GM19099 (cell line): ENCODE results near the gene CEACAM8.

Experiments
- POLR2A ChIP-seq: IDR thresholded peaks from 3 replicates; pipeline ENCODE4 v1.6.1; 2011; ENCODE audit warnings: low read depth; ENCODE audit not compliant: insufficient read length; ENCODE audit errors: extremely low read depth

Gene CEACAM8

GRCh38 chr19:42594617-42595489 is at the start of gene CEACAM8:
Gene CEACAM8, minus strand, starts transcription at chr19:42594924. Its CDS starts 96 bp downstream, at chr19:42594828.
- no peak for TF ChIP-seq POLR2A

- TF ChIP-seq POLR2A = no peak
Observed at GRCh38 chr19:42635233-42635539, 40.5 kb upstream of the CEACAM8 start.

DNA sequence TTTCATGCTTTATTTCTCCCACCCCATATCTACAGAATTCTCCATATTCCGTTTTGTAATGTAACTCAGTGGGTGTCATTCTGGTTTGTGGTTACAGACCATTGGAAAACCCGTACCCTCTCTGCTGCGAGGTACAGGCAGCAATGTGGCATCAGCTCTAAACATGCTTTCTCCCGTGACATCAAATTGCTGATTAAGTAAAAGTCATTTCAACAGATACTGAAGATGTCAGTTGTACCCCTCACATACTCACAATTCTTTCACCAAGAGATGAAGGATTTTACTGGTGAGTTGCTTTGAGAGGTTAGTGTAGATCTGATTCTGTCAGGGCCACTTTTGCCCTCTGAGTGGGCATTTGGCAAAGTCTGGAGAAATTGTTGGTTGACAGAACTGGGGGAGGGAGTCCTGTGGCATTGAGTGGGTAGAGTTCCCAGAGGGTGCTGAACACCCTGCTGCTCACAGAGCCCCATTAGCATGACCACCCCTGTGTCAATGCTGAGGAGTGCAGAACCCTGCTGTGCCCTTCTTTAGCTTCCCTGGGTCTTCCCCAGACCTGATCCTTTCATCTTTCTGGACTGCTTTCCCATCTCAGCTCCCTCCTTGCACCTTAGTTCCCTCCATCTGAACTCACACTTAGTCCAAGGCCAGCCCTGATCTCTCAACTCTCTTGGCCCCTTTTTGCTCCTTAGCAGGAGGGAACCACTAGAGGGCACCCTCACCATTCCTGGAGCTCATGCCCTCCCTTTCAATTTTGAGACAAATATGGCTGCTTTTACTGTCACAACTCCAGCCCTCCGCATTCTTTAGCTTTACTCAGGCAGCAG is 39.9 kb upstream of the CEACAM8 start:
- no peak for TF ChIP-seq POLR2A

DNA sequence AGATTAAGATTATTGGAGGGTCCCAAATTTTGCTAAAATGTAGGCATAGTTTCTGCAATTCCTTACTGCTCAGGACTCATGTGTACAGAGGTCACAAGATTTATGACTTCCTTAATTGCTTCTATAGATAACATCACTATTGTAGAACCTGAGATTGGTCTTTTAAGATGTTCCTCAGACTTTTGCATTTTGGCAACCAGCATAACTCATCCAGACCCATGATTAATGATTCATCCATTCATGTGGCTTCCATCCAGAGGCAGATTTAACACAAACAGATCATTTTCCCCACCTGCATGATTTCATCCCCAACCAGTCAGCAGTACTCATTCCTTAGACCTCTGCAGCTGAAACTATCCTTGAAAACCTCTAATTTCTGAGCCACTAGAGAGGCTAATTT is 34.5 kb upstream of the CEACAM8 start:
- no peak for TF ChIP-seq POLR2A

DNA sequence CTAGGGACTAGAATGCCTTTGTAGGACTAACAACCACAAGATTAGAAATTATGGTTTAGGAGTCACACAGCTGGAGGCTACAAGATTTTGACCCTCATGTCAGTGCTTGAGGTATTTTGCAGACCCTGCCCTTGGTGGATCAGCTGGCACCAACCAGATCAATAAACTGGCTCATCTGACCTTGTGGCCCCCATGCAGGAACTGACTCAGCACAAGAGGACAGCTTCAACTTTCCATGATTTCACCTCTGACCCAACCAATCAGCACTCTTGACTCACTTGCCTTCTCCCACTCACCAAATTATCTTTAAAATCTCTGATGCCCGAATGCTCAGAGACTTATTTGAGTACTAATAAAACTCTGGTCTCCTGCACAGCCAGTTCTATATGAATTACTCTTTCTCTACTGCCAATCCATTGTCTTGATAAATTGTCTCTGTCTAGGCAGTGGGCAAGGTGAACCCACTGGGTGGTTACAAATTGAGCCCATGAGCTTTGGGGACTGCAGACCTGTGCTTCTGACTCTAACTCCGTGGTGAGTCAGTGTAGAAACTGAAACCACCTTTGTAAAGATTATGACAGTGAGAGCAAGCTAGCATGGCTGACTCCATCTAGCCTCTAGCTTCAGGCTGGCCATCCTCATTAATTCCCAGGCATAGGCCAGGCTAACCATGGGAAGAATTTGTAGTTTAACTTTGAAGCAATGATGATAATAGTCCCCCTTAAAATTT is 33.9 kb upstream of the CEACAM8 start:
- TF ChIP-seq POLR2A = no peak

GRCh38 chr19:42627916-42628315 is 33.2 kb upstream of the CEACAM8 start:
- TF ChIP-seq POLR2A = no peak

DNA sequence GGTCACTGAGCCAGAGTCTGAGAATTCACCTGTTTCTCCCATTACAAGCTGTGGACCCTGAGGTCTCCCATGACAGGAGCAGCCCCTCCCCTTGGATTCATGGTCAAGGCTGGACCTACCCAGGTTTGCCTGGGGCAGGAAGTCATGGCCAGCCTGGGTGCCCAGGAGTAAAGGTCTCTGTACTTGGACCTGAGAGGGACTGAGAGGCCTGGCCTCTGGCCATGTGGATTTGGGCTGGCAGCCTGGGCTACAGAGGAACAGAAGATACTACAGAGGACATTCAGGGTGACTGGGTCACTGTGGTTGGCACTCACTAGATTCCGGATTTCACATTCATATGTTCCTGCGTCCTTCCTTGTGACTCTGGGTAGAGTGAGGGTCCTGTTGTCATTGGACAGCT is 31.5 kb upstream of the CEACAM8 start:
- no peak for TF ChIP-seq POLR2A

GRCh38 chr19:42619271-42619670 is 24.5 kb upstream of the CEACAM8 start:
- no peak for TF ChIP-seq POLR2A

DNA sequence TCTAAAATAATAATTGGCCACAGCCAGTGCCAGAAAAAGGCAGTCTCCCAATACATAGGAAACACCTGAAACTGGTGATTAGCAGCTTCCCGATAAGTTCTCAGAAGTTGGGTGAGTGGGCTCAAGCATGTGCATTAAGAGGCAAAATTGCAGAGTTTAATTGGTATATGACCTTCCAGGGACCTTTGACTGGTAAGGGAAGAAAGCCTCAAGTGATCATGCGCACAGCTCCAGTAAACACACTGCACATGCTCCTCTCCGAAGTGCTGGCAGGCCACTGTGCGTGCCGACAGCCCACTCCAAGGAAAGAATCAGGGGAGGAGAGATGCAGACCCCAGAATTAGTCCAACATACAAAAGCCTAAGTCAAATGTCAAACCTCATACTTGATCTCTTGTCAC is 18.9 kb upstream of the CEACAM8 start:
- TF ChIP-seq POLR2A = no peak

- TF ChIP-seq POLR2A = no peak
Observed at GRCh38 chr19:42606660-42607351, 12.1 kb upstream of the CEACAM8 start.

GRCh38 chr19:42601811-42602443 is 7.2 kb upstream of the CEACAM8 start:
- TF ChIP-seq POLR2A = no peak

DNA sequence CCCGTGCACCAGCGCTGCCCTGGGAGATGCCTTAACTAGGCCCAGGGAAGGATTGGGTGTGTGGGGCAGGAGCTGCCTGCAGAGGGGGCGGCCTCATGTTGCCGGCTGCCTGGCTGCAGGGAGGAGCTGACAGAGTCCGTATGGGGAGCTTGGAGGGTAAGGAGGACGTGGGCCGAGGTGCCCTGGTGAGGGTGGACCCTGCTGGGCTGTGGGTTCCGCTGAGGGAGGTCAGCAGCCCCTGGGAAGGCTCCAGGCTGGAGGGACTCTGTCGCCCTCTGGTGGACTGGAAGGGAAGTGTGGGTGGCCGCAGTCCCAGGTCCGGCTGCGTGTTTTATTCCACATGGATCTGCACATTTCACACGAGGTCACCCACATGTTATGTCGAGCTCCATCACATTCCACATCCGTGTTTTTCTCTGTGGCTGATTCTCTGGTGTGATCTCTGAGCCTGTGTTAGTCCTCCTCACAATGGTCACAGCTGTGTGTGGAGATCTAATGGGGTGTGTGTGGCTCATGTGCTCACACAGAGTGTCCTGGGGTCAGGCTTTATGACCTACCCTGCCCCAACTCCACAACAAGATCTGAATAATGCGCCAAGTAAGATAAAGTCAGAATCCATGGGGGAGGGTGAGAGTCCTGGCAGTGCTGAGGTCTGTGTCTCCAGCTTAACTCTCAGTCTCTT is 1.8 kb upstream of the CEACAM8 start:
- TF ChIP-seq POLR2A = no peak

- no peak for TF ChIP-seq POLR2A
Observed at GRCh38 chr19:42595550-42596172, 937 bp upstream of the CEACAM8 start.
